Ecto neural progenitor cell (in vitro differentiated cells): ENCODE data around the gene HSPA5.
"Not testable (repeated sequence)": the region's sequence is repeated elsewhere in the genome, so short reads cannot be mapped to it uniquely, and the experiment has no call there.

Experiments used
- DNase-seq: peaks from one replicate; pipeline ENCODE4 v3.0.0-alpha.2; 2018; ENCODE audit warnings: low spot score

The HSPA5 gene

GRCh38 chr9:125241863-125242739, 958 bp upstream of the HSPA5 start:
- no peak for DNase-seq

- no peak for DNase-seq
Measured at GRCh38 chr9:125240649-125240999, 519 bp downstream of the HSPA5 start.

GRCh38 chr9:125239631-125240597, 1.2 kb downstream of the HSPA5 start:
- no peak for DNase-seq

GRCh38 chr9:125238915-125239446, 2.2 kb downstream of the HSPA5 start:
- no peak for DNase-seq

- no peak for DNase-seq
Measured at GRCh38 chr9:125238127-125238914, 2.8 kb downstream of the HSPA5 start.

GRCh38 chr9:125236520-125237159, 4.5 kb downstream of the HSPA5 start:
- DNase-seq: not testable (repeated sequence)

- DNase-seq: no peak
Measured at GRCh38 chr9:125235804-125236519, 5.2 kb downstream of the HSPA5 start.

GRCh38 chr9:125234099-125234498, 7.0 kb downstream of the HSPA5 start:
- not testable (repeated sequence) for DNase-seq

GRCh38 chr9:125233678-125234077, 7.5 kb downstream of the HSPA5 start:
- DNase-seq: no peak

- no peak for DNase-seq
Measured at GRCh38 chr9:125227761-125228160, 13.4 kb downstream of the HSPA5 start.

- DNase-seq: not testable (repeated sequence)
Measured at GRCh38 chr9:125224858-125225257, 16.3 kb downstream of the HSPA5 start.

- DNase-seq: no peak
Measured at GRCh38 chr9:125218621-125219020, 22.5 kb downstream of the HSPA5 start.

- DNase-seq: no peak
Measured at GRCh38 chr9:125214186-125214585, 27.0 kb downstream of the HSPA5 start.

GRCh38 chr9:125204477-125204876, 36.7 kb downstream of the HSPA5 start:
- no peak for DNase-seq

- DNase-seq: no peak
Measured at GRCh38 chr9:125202846-125203618, 38.1 kb downstream of the HSPA5 start.

GRCh38 chr9:125200216-125201047, 40.7 kb downstream of the HSPA5 start, which contains the start of gene RABEPK:
RABEPK (plus strand) TSS chr9:125200542; CDS start chr9:125203014, 2,472 bp downstream.
- DNase-seq: peak; percentile 94

- not testable (repeated sequence) for DNase-seq
Measured at GRCh38 chr9:125195591-125195990, 45.6 kb downstream of the HSPA5 start.

- DNase-seq: not testable (repeated sequence)
Measured at GRCh38 chr9:125194466-125194865, 46.7 kb downstream of the HSPA5 start.

GRCh38 chr9:125190361-125190801, 50.8 kb downstream of the HSPA5 start:
- no peak for DNase-seq
